ENCODE measurements around the gene SIRT4. TPM values are rescaled to one million over a fixed set of nuclear protein-coding genes. Genes with fewer than 3 reads are reported as not detected.

Gene SIRT4
- total and polyA plus RNA-seq, 2 of the 4 experiments (the other 2 are of a cell fraction) = 0.87 to 2.0 TPM

GRCh38 chr12:120343692-120344091 lies 41.6 kb downstream of the SIRT4 start:
- H4K91ac ChIP-seq (ENCODE audit: insufficient read depth, low read depth, low read length) = no peak overlapping the region
- H3K9me1 ChIP-seq (ENCODE audit: insufficient read depth, low read length) = no peaks in the 10 kb centered on the region
- H2AK5ac ChIP-seq (ENCODE audit: low read depth, low read length) = no peak overlapping the region
- POLR2A ChIA-PET (ENCODE audit: unreplicated experiment) = no interaction called here
- H3K18ac ChIP-seq (ENCODE audit: low read depth, low read length) = no peak overlapping the region
- TF ChIP-seq MAZ (IDR thresholded peaks at IDR 0.05; ENCODE audit: borderline replicate concordance, low read depth, low read length) (no peak), POLR2A (IDR thresholded peaks at IDR 0.05; ENCODE audit: low read depth, low read length) (no peak), RFX5 (IDR thresholded peaks at IDR 0.05; ENCODE audit: low read depth, low read length) (no peak), SMC3 (IDR thresholded peaks at IDR 0.05; ENCODE audit: low read depth, low read length) (no peak), MAFK (IDR thresholded peaks at IDR 0.05; ENCODE audit: low read depth, low read length) (no peak), USF2 (IDR thresholded peaks at IDR 0.05; ENCODE audit: low read depth, low read length) (no peak), MXI1 (IDR thresholded peaks at IDR 0.05; ENCODE audit: borderline replicate concordance, low read depth, low read length) (no peak)
- intact Hi-C loops (cut with micrococcal nuclease) = no loop called here
- H3K27me3 ChIP-seq (ENCODE audit: control insufficient read depth, insufficient read depth, low read length) = peaks cover 32% of the 10 kb centered on the region
- H4K20me1 ChIP-seq (ENCODE audit: insufficient read depth, low read length) = no peaks in the 10 kb centered on the region
- DNase-seq = no peak
- no peak overlapping the region for H2BK15ac ChIP-seq (ENCODE audit: low read depth, low read length)
- H3K9ac ChIP-seq (ENCODE audit: low read depth, low read length) = no peak overlapping the region
- no peaks in the 10 kb centered on the region for H3K79me1 ChIP-seq (ENCODE audit: low read depth in 1 of 2, low read length in 2 of 2)
- H2AFZ ChIP-seq (replicated peaks; ENCODE audit: low read length, poor library complexity) = no peak overlapping the region
- no peak overlapping the region for H2BK20ac ChIP-seq (ENCODE audit: low read depth, low read length)
- no TSS peak for BruUV-seq (replicated peaks)
- H3K9me3 ChIP-seq (ENCODE audit: control insufficient read depth, insufficient read depth, low read length) = no peaks in the 10 kb centered on the region
- CTCF ChIA-PET = no interaction called here
- no peak overlapping the region for H2AK9ac ChIP-seq (replicated peaks; ENCODE audit: low read depth, low read length, poor library complexity)
- H3K4ac ChIP-seq (ENCODE audit: low read depth, low read length) = no peak overlapping the region
- in situ Hi-C loops (cut with MboI; ENCODE audit: low sequenced_read_pairs) = loop anchor here (25.0 kb wide), 1 partner anchor 94 kb away; the partner anchor contains the start of genes COX6A1, GATC and TRIAP1
- H3K4me1 ChIP-seq (ENCODE audit: control insufficient read depth, insufficient read depth, low read length) = no peaks in the 10 kb centered on the region
- ATAC-seq (ENCODE audit: low read depth) = no peak
- no peak overlapping the region for H3K27ac ChIP-seq (ENCODE audit: insufficient read depth, low read length)
- H3K36me3 ChIP-seq (ENCODE audit: control insufficient read depth, insufficient read depth, low read length) = no peaks in the 10 kb centered on the region
- no peak overlapping the region for H3K23ac ChIP-seq (ENCODE audit: low read depth, low read length)
- no peak overlapping the region for H3K14ac ChIP-seq (replicated peaks; ENCODE audit: low read depth, low read length)
- dilution Hi-C loops (cut with HindIII; ENCODE audit: low sequenced_read_pairs, unreplicated experiment) = no loop called here
- H2BK5ac ChIP-seq (ENCODE audit: low read depth, low read length, poor library complexity, severe bottlenecking) = no peak overlapping the region
- H3K4me3 ChIP-seq (ENCODE audit: insufficient read depth, low read depth, low read length) = no peak overlapping the region
- H3K4me2 ChIP-seq (ENCODE audit: low read depth, low read length) = no peak overlapping the region
- WGBS, 2 experiments (ENCODE audit: extremely low coverage in 2 of 2, insufficient read length in 1 of 2) = no CpG with 5 or more reads among the region's 8 CpGs
- no peak overlapping the region for H4K8ac ChIP-seq (ENCODE audit: low read depth in 2 of 2, low read length in 2 of 2)
- H4K5ac ChIP-seq (ENCODE audit: low read depth, low read length) = no peak overlapping the region
- H2BK120ac ChIP-seq (ENCODE audit: low read depth, low read length) = no peak overlapping the region
- no peak overlapping the region for H3K56ac ChIP-seq (ENCODE audit: extremely low read depth, insufficient read depth, low read length)
